NB4 (cell line): ENCODE measurements around the gene KNOP1.

Experiments
- CTCF ChIP-seq: IDR thresholded peaks from one replicate; pipeline ENCODE4 v1.5.1; 2012; ENCODE audit warnings: low read depth, low read length
- MAX ChIP-seq: IDR thresholded peaks from 2 replicates; pipeline ENCODE4 v1.6.1; 2011; ENCODE audit warnings: low read depth, low read length
- MYC ChIP-seq: IDR thresholded peaks from 2 replicates; pipeline ENCODE4 v1.6.1; 2011; ENCODE audit warnings: low read depth, low read length
- POLR2A ChIP-seq: IDR thresholded peaks from 2 replicates; pipeline ENCODE4 v1.6.1; 2011; ENCODE audit warnings: mild to moderate bottlenecking; ENCODE audit not compliant: insufficient read length; ENCODE audit errors: extremely low read depth

- TF ChIP-seq CTCF, result no peak
- no peak for TF ChIP-seq MAX
- no peak for TF ChIP-seq POLR2A
- no peak for TF ChIP-seq MYC
Measured at GRCh38 chr16:19690196-19690595, 27.8 kb downstream of the KNOP1 start.
